NT2/D1 (cell line): ENCODE data around the gene KIF15.
A peak's percentile ranks its signal among the peaks of the same experiment; 100 is the strongest.

Experiments
- DNase-seq: peaks from one replicate; pipeline ENCODE4 v3.0.0-alpha.2; 2011; ENCODE audit warnings: low read depth, low spot score
- H3K27me3 ChIP-seq: 2 replicates; pipeline ENCODE4 v1.6.0; 2011; ENCODE audit warnings: mild to moderate bottlenecking; ENCODE audit not compliant: insufficient read length, insufficient read depth
- H3K36me3 ChIP-seq: 2 replicates; pipeline ENCODE4 v1.6.1; 2011; ENCODE audit warnings: mild to moderate bottlenecking, low read length, mixed read lengths; ENCODE audit not compliant: insufficient read depth, insufficient read length
- H3K4me1 ChIP-seq: 2 replicates; pipeline ENCODE4 v1.5.1; 2011; ENCODE audit not compliant: insufficient read depth, insufficient read length
- H3K4me3 ChIP-seq: 2 replicates; pipeline ENCODE4 v1.5.1; 2011; ENCODE audit warnings: low read depth; ENCODE audit not compliant: insufficient read length
- H3K9ac ChIP-seq: 2 replicates; pipeline ENCODE4 v1.6.0; 2011; ENCODE audit warnings: low read depth; ENCODE audit not compliant: insufficient read length
- H3K9me3 ChIP-seq: 2 replicates; pipeline ENCODE4 v1.5.1; 2011; ENCODE audit warnings: mild to moderate bottlenecking, low read length; ENCODE audit not compliant: insufficient read depth
- SUZ12 ChIP-seq: IDR thresholded peaks from 2 replicates; pipeline ENCODE4 v1.6.1; 2011; ENCODE audit not compliant: insufficient read length, insufficient read depth; ENCODE audit errors: extremely low read depth
- YY1 ChIP-seq: IDR thresholded peaks from 2 replicates; pipeline ENCODE4 v1.6.1; 2011; ENCODE audit not compliant: insufficient read length, insufficient read depth
- ZNF274 ChIP-seq: IDR thresholded peaks from 2 replicates; pipeline ENCODE4 v1.6.1; 2011; ENCODE audit warnings: mild to moderate bottlenecking, low read depth, low read length

KIF15 gene

DNA sequence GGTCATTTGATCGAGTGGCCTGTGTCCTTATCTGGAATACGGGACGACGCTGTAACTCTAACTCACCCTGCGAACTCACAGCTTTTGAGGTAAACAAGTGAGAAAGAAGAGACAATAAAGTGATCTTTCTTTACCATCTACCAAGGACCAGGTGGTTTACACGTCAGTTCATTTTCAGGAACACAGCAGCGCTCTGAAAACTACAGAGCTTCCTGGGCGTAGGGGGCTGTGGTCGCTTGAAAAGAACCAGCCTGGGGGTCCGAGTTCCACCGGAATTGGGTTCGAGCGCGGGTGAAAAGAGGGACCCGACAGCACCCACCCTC is 532 bp upstream of the KIF15 start:
- TF ChIP-seq SUZ12, result no peak
- no peak for TF ChIP-seq YY1
- TF ChIP-seq ZNF274, result no peak
- no peaks in the 10 kb centered on the region for H3K4me1 ChIP-seq
- peak overlapping the region; percentile 91 for H3K9ac ChIP-seq
- H3K36me3 ChIP-seq, result peaks cover 59% of the 10 kb centered on the region
- no peak for DNase-seq
- H3K4me3 ChIP-seq, result peak overlapping the region; percentile 95
- H3K27me3 ChIP-seq, result no peaks in the 10 kb centered on the region
- peaks cover 55% of the 10 kb centered on the region for H3K9me3 ChIP-seq

DNA sequence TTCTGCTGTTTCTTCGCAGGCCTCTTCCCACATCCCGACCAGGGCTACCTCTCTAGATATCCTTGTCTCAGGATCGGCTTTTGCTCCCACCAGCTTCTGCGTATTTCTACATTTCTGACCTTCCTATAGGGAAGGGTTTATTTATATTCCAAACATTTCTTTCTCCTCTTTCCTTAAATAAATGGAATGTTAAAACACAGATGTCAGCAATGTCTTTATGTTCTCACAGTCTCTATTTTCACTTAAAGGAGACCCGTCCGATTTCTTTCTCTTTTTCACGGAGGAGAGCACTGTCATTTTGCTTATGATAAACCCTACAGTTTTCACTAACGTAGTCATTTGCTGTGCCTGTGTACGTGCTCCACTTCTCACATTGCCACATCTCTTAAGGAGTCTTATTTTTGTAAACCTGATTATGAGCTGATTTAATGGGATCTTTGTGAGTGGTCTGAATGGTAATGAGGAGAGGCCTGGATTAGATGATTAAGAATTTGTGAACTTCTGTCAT is 630 bp downstream of the KIF15 start:
- H3K4me3 ChIP-seq, result peak overlapping the region; percentile 95
- no peak for TF ChIP-seq YY1
- TF ChIP-seq ZNF274, result no peak
- no peak for TF ChIP-seq SUZ12
- peaks cover 57% of the 10 kb centered on the region for H3K36me3 ChIP-seq
- no peaks in the 10 kb centered on the region for H3K27me3 ChIP-seq
- no peak for DNase-seq
- peak overlapping the region; percentile 91 for H3K9ac ChIP-seq
- H3K9me3 ChIP-seq, result peaks cover 63% of the 10 kb centered on the region
- H3K4me1 ChIP-seq, result no peaks in the 10 kb centered on the region

DNA sequence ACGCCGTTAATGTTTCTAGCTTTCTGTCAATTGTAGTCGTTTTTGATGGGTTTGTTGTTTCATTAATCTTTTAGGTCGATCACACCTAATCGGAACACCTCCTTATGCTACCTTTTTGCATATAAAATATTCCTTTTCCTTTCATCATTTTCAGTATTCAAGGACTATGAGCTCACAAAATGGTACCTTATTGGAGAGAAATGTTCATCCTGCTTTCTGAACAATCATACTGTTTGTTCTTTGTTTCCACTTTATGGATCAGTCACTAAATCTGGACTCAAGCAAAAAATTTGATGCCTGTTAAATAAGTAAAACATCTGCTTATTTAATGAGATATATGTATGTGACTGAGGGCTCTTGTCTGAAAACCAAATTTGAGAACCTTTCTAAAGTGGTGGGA is 1.1 kb downstream of the KIF15 start:
- H3K4me3 ChIP-seq, result peak overlapping the region; percentile 95
- H3K36me3 ChIP-seq, result peaks cover 55% of the 10 kb centered on the region
- DNase-seq, result no peak
- no peaks in the 10 kb centered on the region for H3K4me1 ChIP-seq
- H3K9ac ChIP-seq, result peak overlapping the region; percentile 91
- peaks cover 62% of the 10 kb centered on the region for H3K9me3 ChIP-seq
- TF ChIP-seq ZNF274 (no peak), YY1 (no peak), SUZ12 (no peak)
- no peaks in the 10 kb centered on the region for H3K27me3 ChIP-seq

DNA sequence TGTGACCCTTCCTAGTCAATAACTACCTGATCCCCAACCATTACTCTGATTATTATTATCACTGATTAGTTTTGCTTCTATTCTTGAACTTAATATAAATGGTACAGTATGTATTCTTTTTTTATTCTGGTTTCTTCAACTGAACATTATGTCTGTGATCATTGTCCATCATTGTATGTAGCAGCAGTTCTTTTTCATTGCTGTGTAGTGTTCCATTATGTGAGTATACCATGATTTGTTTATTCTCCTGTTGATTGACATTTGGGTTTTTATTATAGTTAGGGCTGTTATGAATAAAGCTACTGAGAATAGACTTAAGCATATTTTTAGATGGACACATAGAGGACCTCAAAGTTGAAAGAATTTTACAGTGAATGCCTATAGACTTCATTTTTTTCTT is 2.7 kb downstream of the KIF15 start:
- Histone ChIP-seq H3K4me1 (no peaks in the 10 kb centered on the region), H3K9ac (no peak overlapping the region), H3K27me3 (no peaks in the 10 kb centered on the region), H3K36me3 (peaks cover 51% of the 10 kb centered on the region), H3K4me3 (no peak overlapping the region), H3K9me3 (peaks cover 64% of the 10 kb centered on the region)
- TF ChIP-seq YY1, result no peak
- no peak for TF ChIP-seq ZNF274
- TF ChIP-seq SUZ12, result no peak
- DNase-seq, result no peak

DNA sequence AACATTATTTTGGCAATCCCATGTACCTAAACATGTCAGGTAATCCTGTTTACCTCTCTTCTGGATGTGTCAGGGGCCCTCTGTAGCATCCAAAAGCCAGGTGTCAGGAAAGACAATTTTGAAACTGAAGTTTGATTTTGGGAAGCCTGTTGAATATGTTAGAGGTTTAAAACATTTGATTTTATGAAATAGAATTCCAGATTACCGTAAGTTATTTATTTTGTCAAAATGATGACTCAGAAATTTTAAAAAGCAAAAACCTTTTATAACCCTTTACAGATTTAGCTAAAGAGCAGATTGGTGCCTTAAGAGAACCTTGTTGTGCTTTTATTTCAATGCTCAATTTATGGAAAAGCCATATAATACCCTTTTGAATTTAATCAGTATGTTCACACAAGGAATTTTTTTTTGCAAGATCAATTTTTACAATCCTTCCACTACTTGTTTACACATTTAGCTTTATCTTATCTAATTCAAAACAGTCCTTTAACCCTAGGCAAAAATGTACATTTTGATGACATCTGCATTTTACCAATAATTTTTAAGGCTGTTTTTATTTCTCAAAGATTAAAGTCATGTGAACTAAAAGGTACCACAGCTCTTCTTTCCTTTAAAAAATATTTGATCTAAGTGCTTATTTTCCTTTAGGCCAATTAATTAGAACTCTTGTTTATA is 10.0 kb downstream of the KIF15 start:
- Histone ChIP-seq H3K9ac (no peak overlapping the region), H3K4me1 (no peaks in the 10 kb centered on the region), H3K9me3 (peaks cover 72% of the 10 kb centered on the region), H3K36me3 (peaks cover 56% of the 10 kb centered on the region), H3K27me3 (no peaks in the 10 kb centered on the region), H3K4me3 (no peak overlapping the region)
- TF ChIP-seq SUZ12 (no peak), YY1 (no peak), ZNF274 (no peak)
- DNase-seq, result no peak

DNA sequence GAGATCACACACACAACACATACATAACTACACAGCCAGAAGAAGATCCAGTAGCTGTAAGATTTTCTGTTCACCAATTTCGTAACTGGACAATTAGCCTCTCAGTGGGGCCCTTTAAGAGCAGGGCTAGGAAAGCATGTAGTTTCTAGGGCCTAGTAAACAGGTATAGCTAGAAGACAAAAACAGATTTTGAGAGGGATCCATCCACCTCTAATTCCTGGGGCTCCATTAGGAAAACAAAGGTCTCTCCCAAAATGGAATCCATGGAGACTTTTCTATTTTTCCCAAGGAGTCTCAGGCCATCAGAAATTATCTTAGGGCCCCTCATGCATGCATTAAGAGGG is 10.5 kb downstream of the KIF15 start:
- peak; percentile 16 for DNase-seq
- H3K4me3 ChIP-seq, result no peak overlapping the region
- TF ChIP-seq ZNF274 (no peak), SUZ12 (no peak), YY1 (no peak)
- peaks cover 69% of the 10 kb centered on the region for H3K9me3 ChIP-seq
- peaks cover 60% of the 10 kb centered on the region for H3K36me3 ChIP-seq
- no peaks in the 10 kb centered on the region for H3K4me1 ChIP-seq
- no peak overlapping the region for H3K9ac ChIP-seq
- no peaks in the 10 kb centered on the region for H3K27me3 ChIP-seq

DNA sequence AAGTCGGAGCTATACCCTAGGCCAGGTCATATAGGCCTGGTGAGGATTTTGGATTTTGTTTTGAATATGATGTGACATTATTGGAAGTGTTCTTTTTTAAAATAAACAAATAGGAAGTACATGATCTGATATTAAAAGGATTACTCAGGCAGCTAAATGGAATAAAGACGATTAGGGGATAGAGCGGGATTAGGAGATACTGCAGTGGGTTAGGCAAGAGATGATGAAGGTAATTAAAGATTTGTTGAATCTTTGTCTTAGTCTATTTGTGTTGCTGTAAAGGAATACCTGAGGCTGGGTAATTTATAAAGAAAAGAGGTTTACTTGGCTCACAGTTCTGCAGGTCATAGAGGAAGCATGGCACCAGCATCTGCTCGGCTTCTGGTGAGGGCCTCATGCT is 21.3 kb downstream of the KIF15 start:
- TF ChIP-seq SUZ12, result no peak
- no peak for TF ChIP-seq ZNF274
- TF ChIP-seq YY1, result no peak
- H3K36me3 ChIP-seq, result peaks cover 75% of the 10 kb centered on the region
- DNase-seq, result no peak
- H3K4me1 ChIP-seq, result no peaks in the 10 kb centered on the region
- no peaks in the 10 kb centered on the region for H3K9me3 ChIP-seq
- no peak overlapping the region for H3K9ac ChIP-seq
- no peaks in the 10 kb centered on the region for H3K27me3 ChIP-seq
- no peak overlapping the region for H3K4me3 ChIP-seq

DNA sequence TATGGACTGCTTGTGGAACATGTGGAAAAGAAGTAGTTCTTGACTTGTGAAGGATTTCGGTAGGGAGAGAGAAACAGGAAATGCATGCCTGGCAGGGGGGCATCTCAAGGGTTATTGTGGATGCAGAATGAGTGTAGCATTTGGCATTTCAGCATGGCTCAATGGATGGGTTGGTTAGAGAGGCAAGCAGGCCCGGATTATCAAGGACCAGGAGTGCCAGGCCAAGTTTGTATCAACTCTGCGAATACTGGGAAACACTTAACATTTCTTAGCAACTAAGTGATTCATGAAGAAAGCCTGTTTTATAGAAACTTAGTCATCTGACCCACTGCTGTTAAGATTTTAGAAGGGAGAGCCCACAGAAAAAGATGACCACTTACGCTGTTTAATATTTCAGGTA is 33.6 kb downstream of the KIF15 start:
- Histone ChIP-seq H3K9me3 (no peaks in the 10 kb centered on the region), H3K27me3 (no peaks in the 10 kb centered on the region), H3K4me1 (no peaks in the 10 kb centered on the region), H3K4me3 (no peak overlapping the region), H3K9ac (no peak overlapping the region), H3K36me3 (peaks cover 73% of the 10 kb centered on the region)
- TF ChIP-seq SUZ12 (no peak), ZNF274 (no peak), YY1 (no peak)
- no peak for DNase-seq
